HCT116 (cell line): ENCODE results near the gene PRDM12.

Experiments
- CBX3 ChIP-seq: IDR thresholded peaks from 2 replicates; pipeline ENCODE4 v1.6.1; 2012; ENCODE audit warnings: low read depth
- CTCF ChIP-seq, 3 experiments: fragments of 200-600 bp in 1 of 3; sonication (generic) in 1 of 3; IDR thresholded peaks in 2 of 3; conservative IDR thresholded peaks in 1 of 3; 2 replicates each; pipeline ENCODE4 v1.5.1; 2012 to 2017; ENCODE audit warnings: low read depth in 2 of 3, low read length in 2 of 3, antibody characterized with exemption in 1 of 3, borderline replicate concordance in 1 of 3, control low read depth in 1 of 3, mild to moderate bottlenecking in 1 of 3, mixed read lengths in 1 of 3, mixed run types in 1 of 3, moderate library complexity in 1 of 3; ENCODE audit not compliant: insufficient read depth in 1 of 3
- EZH2phosphoT487 ChIP-seq: fragments of 200-600 bp; IDR thresholded peaks from 2 replicates; pipeline ENCODE4 v1.6.1; 2018; ENCODE audit warnings: antibody characterized with exemption, borderline replicate concordance
- FOSL1 ChIP-seq: IDR thresholded peaks from 2 replicates; pipeline ENCODE4 v1.6.1; 2012; ENCODE audit warnings: low read depth
- JUND ChIP-seq: IDR thresholded peaks from 2 replicates; pipeline ENCODE4 v1.6.1; 2012
- POLR2A ChIP-seq: IDR thresholded peaks from 2 replicates; pipeline ENCODE4 v1.7.0; 2011; ENCODE audit warnings: borderline replicate concordance; ENCODE audit not compliant: insufficient read depth, insufficient read length; ENCODE audit errors: extremely low read depth
- POLR2AphosphoS5 ChIP-seq: IDR thresholded peaks from 2 replicates; pipeline ENCODE4 v1.6.1; 2011; ENCODE audit warnings: mild to moderate bottlenecking, low read depth, low read length, moderate library complexity
- REST ChIP-seq: IDR thresholded peaks from 2 replicates; pipeline ENCODE4 v1.6.1; 2012; ENCODE audit warnings: low read depth
- SIN3A ChIP-seq: IDR thresholded peaks from 2 replicates; pipeline ENCODE4 v1.6.1; 2012; ENCODE audit warnings: low read depth
- YY1 ChIP-seq: IDR thresholded peaks from 2 replicates; pipeline ENCODE4 v1.6.1; 2011; ENCODE audit warnings: low read length, low read depth, moderate library complexity, mild to moderate bottlenecking; ENCODE audit not compliant: insufficient replicate concordance; ENCODE audit errors: extremely low read depth
- ZNF274 ChIP-seq: fragments of 200-500 bp; sonication (Bioruptor generic); IDR thresholded peaks from 2 replicates; pipeline ENCODE4 v1.6.1; 2014; ENCODE audit warnings: mild to moderate bottlenecking, low read depth, low read length, inconsistent platforms

GRCh38 chr9:130711469-130711868 is 47.1 kb downstream of the PRDM12 start:
- TF ChIP-seq POLR2A (no peak), YY1 (no peak), CTCF (IDR thresholded peaks at IDR 0.05 in 2 of 3, conservative IDR thresholded peaks at IDR 0.05 in 1 of 3; ENCODE audit: borderline replicate concordance in 1 of 3, insufficient read depth in 1 of 3, low read depth in 2 of 3, low read length in 2 of 3) (no peak), CBX3 (no peak), FOSL1 (no peak), ZNF274 (no peak), POLR2AphosphoS5 (no peak), EZH2phosphoT487 (no peak), JUND (no peak), SIN3A (no peak), REST (no peak)
